Non-pigmented ciliary epithelial cell (primary cell): ENCODE measurements around the gene MGST1.
"Not testable (repeated sequence)": the region's sequence is repeated elsewhere in the genome, so short reads cannot be mapped to it uniquely, and the experiment has no call there.

Source experiments
- DNase-seq: peaks from one replicate; pipeline ENCODE4 v3.0.0-alpha.2; 2010; ENCODE audit warnings: low read depth

Gene MGST1

DNA sequence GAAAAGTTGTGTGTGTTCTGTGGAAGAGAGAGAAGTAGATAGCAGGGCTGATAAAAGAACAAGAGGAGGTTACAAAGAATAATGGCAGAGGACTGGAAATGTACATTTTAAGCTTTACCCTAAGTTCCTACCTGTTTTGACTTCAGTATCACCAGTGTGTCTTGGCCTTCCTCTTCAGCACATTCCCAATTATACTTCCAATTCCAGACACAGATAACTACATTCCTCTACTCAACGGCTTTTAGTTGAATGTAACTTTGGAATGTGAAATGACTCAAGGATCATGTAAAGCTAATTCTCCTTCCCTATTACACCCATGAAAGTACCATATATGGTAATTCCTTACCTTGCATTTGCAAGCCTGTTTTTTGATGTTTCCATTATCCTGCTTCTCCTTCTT lies 5.0 kb downstream of the MGST1 start:
- peak; percentile 59 for DNase-seq

- no peak for DNase-seq
Observed at GRCh38 chr12:16358878-16359277, 11.4 kb downstream of the MGST1 start.

GRCh38 chr12:16359512-16360491 lies 12.4 kb downstream of the MGST1 start:
- no peak for DNase-seq

GRCh38 chr12:16361142-16361783 lies 13.8 kb downstream of the MGST1 start:
- DNase-seq = no peak

DNA sequence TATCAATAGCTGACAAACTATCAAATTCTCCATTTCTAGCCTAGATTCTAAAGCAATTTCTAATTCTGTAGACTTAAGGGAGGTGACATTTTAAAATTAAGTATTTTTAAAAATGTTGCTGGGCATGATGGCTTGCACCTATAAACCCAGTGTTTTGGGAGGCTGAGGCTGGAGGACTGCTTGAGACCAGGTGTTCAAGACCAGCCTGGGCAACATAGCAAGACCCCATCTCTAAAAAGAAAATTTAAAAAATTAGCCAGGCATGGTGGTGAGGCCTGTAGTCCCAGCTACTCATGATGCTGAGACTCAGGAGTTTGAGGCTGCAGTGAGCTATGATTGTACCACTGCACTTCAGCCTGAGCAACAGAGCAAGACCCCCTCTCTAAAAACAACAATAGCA lies 15.1 kb downstream of the MGST1 start:
- DNase-seq = no peak

- DNase-seq = no peak
Observed at GRCh38 chr12:16369156-16369555, 21.7 kb downstream of the MGST1 start.

GRCh38 chr12:16370096-16370495 lies 22.7 kb downstream of the MGST1 start:
- no peak for DNase-seq

DNA sequence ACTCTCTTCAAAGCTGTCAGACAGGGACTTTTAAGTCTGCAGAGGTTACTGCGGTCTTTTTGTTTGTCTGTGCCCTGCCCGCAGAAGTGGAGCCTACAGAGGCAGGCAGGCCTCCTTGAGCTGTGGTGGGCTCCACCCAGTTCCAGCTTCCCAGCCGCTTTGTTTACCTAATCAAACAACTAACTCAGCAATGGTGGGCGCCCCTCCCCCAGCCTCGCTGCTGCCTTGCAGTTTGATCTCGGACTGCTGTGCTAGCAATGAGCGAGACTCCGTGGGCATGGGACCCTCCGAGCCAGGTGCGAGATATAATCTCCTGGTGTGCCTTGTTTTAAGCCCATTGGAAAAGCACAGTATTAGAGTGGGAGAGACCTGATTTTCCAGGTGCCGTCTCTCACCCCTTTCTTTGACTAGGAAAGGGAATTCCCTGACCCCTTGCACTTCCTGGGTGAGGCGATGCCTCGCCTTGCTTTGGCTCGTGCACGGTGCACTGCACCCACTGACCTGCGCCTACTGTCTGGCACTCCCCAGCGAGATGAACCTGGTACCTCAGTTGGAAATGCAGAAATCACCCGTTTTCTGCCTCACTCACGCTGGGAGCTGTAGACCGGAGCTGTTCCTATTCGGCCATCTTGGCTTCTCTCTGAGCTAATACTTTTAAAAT lies 35.3 kb downstream of the MGST1 start:
- not testable (repeated sequence) for DNase-seq

- DNase-seq = no peak
Observed at GRCh38 chr12:16384732-16385131, 37.3 kb downstream of the MGST1 start.

DNA sequence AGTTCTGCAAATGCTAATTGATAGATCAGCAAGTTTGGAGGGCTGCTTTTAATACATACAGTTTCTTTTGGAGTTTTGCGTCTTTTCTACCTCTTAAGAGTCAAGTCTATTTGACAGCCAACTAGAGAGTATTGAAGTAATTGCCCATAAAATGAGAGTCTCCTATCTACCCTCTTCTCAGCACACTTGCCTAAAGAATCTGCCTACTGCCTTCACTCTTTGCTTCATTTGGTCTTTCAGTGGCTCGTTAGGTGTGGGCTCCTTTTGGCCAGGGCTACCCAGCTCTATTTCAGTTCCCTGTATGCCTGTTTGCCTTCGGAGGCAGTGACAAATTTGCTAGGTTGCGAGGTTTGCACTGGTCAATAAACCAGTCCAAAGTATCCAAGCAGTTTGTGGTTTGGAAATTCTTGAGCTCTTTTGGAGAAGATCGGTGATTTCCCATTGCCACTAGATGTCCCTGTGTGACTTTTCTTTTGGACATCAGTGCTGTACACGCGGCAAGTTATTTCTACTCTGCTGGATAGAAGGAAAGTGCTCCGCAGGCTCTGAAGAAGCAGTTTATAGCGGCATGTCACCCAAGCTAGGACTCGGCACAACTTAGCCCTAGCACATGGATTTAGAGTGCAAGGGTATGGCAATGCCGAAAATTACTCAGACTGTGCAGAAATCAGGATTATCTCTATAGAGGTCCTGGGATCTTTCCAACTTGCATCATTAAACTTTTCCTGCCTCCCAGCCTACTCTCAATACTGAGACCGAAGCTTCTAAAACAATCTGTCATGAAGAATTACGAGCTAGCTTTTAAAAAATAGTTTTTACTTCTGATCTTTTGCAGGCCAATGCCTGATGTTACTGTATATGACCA lies 38.6 kb downstream of the MGST1 start:
- DNase-seq = peak; percentile 34

GRCh38 chr12:16387919-16388318 lies 40.5 kb downstream of the MGST1 start:
- DNase-seq = no peak

GRCh38 chr12:16389594-16389993 lies 42.1 kb downstream of the MGST1 start:
- peak; percentile 60 for DNase-seq

GRCh38 chr12:16392846-16393535 lies 45.5 kb downstream of the MGST1 start:
- DNase-seq = no peak

DNA sequence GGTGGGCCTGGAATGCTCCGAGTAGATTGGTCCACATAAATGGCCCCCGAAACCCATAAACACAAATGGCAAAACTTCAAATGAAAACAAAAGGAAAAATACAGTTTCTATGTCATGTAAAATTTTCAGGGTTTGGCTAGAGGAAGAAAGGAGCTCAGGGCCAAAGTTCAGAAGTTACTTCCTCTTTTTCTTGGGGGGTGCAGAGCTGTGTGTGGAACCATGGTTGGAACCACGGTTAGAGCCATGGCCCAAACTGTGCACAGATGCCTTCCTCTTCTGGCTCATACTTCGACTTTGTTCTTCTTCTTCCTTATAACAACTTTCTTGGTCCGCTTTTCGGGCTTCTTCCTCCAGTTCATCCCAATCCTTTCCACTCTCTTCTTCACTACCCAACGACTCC lies 51.7 kb downstream of the MGST1 start:
- DNase-seq = no peak

GRCh38 chr12:16401835-16402234 lies 54.4 kb downstream of the MGST1 start:
- not testable (repeated sequence) for DNase-seq

DNA sequence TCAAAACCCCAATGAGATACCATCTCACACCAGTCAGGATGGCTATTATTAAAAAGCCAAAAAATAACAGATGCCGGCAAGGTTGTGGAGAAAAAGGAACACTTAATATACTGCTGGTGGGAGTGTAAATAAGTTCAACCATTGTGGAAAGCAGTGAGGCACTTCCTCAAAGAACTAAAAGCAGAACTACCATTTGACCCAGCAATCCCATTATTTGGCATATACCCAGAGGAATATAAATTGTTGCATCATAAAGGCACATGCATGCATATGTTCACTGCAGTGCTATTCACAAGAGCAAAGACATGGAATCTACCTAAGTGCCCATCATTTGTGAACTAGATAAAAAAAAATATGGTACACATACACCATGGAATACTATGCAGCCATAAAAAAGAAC lies 59.9 kb downstream of the MGST1 start:
- DNase-seq = no peak
